NCI-H187 treated with DMSO at 0.1 percent for 48 hours (cell line): ENCODE measurements around the gene MRPS18A.
"Not testable (repeated sequence)": the region's sequence is repeated elsewhere in the genome, so short reads cannot be mapped to it uniquely, and the experiment has no call there.

Source experiments
- DNase-seq: peaks from one replicate; lab custom pipeline; 2025; lab: John Stamatoyannopoulos, UW

Gene MRPS18A

GRCh38 chr6:43635387-43636307, 51.9 kb downstream of the MRPS18A start, which contains the start of gene MAD2L1BP:
TSS of gene MAD2L1BP (plus strand) at chr6:43635840. CDS start at chr6:43635876, 36 bp downstream.
- peak; percentile 48 for DNase-seq

GRCh38 chr6:43634702-43635303, 52.8 kb downstream of the MRPS18A start:
- no peak for DNase-seq

GRCh38 chr6:43633002-43633401, 54.6 kb downstream of the MRPS18A start:
- DNase-seq: not testable (repeated sequence)

GRCh38 chr6:43630980-43631619, 56.5 kb downstream of the MRPS18A start:
- DNase-seq: no peak

GRCh38 chr6:43629505-43630300, 57.9 kb downstream of the MRPS18A start:
- peak; percentile 84 for DNase-seq

- DNase-seq: peak; percentile 89
These were observed 58.5 kb downstream of the MRPS18A start, which contains the start of gene GTPBP2 for GRCh38 chr6:43629104-43629504. TSS of gene GTPBP2 (minus strand) at chr6:43629264. CDS start at chr6:43629162, 102 bp downstream.

GRCh38 chr6:43628393-43629103, 59.0 kb downstream of the MRPS18A start:
- DNase-seq: no peak

GRCh38 chr6:43627008-43627825, 60.4 kb downstream of the MRPS18A start:
- no peak for DNase-seq

- no peak for DNase-seq
These were observed 62.1 kb downstream of the MRPS18A start for GRCh38 chr6:43625393-43625992.

- no peak for DNase-seq
These were observed 62.8 kb downstream of the MRPS18A start for GRCh38 chr6:43624786-43625288.

- DNase-seq: no peak
These were observed 63.5 kb downstream of the MRPS18A start for GRCh38 chr6:43623880-43624785.

- no peak for DNase-seq
These were observed 65.0 kb downstream of the MRPS18A start for GRCh38 chr6:43622541-43622940.

GRCh38 chr6:43621836-43622180, 65.8 kb downstream of the MRPS18A start:
- DNase-seq: no peak
